Measurements from ENCODE around the gene LRRFIP1.

Gene LRRFIP1

DNA sequence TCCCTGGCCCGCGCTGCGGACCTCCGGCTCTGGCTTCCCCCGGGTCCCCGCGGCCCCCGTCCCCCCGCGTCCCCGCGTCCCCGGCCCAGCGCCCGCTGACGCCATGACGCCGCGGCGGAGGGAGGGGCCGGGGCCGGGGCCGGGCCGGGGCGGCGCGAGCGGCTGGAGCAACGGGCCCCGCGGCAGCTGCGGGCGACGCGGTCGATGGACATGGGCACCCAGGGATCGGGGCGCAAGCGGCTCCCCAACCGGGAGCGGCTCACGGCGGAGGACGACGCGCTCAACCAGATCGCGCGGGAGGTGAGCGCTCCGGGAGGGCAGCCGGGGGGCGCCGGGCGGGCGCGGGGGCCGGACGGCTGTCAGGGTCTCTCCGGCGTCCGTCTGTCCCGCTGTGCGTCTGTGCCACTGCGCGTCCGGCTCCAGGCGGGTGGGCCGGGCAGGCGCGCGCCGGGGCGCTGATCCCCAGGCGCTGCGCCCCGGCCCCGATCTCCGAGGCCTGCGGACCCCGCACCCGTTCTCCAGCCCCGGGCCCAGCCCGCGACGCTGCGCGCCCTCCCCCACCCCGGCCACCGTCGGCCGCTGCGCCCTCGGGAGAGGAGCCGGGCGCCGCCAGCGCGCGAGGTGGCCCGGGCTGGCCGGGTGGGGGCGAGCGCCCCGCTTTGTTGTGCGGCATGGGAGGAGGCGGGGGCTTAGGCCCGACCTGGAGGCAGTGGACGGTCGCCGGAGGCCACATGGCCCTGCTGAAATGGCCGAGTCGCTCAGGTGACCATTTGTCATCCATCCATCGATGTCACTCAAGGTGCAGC is at the start of gene LRRFIP1:
LRRFIP1 (plus strand) TSS at position 147 of the 806 bp plus-strand sequence; CDS start at position 205, 58 bp downstream.
- DNase-seq = peak; percentile 58

- DNase-seq = no peak
Measured at GRCh38 chr2:237577956-237578870, 49.2 kb upstream of the LRRFIP1 start.

GRCh38 chr2:237581326-237581725 is 46.1 kb upstream of the LRRFIP1 start:
- DNase-seq = no peak

DNA sequence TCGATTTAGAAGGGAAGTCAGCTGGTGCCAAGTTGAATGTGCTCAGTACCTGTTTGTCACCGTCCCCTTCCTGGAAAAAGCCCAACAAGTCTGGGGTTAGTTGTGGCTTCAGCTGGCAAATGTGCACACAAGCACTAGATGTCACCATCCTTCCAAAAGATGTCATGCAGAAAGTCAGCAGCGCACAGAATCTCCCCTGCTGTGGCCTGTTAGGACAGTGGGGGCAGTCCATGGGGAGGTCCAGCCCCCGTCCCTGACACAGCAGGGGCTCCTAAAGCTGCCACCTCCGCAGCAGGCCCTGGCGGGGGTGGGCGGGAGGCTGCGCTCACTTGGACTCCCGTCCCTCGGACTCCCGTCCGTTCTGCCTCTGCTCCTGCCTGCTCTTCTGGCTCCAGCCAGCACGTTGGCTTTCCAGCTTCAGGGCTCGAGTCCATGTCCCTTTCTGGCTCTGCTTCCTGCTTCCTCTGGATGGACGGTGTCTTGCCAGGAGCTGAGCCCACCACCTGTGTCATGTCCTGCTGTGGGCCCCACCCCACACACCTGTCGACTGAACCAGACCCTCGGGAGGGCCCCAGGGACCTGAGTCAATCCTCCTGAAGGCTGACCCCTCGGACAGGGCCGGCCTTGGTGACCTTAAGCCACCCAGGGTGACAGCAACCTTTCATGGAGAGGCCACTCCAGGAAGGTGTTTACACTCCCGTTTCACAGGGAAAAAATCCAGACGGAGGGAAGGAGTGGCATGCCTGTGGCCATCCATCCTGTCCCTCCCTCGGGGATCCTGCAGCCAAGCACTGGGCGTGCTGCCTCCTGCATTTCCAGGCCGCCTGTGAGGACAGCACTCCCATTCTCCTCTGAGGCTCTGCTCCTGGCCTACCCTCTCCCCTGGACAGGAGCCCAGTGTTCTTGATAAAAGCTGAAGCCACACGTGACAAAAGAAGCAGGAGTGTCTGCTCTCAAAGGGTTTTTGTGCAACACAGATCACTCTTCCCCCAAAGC is 45.3 kb upstream of the LRRFIP1 start:
- peak; percentile 74 for DNase-seq

DNA sequence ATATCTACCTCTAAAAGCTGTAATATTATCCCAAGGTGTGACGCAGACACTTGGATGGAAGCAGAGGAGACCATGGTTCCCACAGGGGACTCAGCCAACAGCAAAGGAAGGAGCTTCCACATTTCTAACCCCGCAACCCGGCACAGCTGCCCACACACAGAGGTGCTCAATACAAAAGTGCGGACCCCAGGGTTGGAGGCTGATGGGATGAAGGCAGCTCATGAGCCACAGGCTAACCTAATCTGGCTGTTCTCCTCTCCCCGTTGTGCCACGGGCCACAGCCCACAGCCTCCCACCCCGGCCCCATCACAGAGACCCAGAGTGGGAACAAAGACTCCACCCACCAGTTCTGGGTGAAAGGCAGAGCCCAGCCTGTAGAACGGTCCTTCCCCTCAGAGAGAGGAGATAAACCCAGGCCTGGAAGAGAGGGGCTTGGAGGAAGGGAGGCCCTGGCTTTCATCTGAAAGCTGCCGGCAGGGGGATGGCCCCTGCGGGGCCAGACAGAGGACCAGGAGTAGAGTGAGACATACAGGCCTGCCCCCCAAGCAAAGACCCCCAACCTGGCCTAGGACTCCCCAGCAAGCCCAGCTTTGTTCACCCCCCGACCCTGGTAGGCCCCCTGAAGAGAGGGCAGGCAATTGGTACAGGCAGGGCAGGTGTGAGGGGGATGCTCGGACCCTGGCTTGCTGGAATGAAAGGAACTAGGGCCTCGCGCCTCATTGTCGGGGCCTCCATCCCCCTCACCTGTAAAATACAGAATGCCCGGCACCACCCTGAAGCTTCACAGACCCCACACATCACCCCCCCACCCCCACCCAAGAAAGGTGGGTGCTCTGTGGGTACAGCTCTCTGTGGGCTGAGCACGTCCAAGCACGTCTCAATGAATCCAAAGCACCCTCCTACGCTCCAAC is 43.7 kb upstream of the LRRFIP1 start:
- DNase-seq = no peak

- DNase-seq = no peak
Measured at GRCh38 chr2:237585590-237586221, 41.7 kb upstream of the LRRFIP1 start.

- DNase-seq = no peak
Measured at GRCh38 chr2:237588044-237588696, 39.2 kb upstream of the LRRFIP1 start.

DNA sequence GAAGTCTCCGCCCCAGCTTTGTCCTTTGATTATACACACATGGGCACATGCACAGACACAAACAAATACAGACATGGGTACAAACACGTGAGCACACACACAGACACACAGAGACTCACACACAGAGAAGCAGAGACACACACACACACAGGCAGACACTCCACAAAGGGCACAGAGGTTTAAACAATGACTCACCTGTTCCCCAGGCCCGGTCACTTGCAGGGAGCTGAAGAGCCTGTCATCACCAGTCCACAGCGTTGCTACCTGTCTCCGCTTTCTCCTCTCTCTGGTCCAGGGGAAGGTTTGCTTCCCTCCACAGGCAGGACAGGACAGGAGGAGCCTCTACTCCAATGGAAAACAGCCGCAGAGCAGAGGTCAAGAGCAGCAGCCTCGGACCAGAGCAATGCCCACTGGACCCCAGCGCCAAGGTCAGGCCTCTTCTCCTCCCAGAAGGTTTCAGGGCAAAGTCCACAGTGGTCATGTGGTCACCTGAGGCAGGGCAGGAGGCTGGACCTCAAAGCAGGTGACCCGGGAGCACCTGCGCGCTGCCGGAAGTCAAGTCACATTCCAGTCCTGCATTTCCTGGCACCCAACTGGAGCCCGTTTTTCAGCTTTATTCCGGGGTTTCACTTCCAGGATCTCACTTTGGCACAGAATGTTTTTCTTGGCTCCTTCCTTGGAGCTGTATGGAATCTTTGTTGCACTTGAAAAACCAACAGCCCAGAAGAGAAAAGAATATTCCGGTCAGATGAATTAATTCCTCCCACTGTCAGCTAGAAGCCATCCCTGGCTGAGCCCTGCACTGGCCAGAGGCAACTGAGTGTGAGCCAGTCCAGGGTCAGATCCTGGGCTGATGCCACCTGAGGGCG is 36.9 kb upstream of the LRRFIP1 start, which contains the start of gene RAB17:
RAB17 (minus strand) TSS at position 463 of the 869 bp plus-strand sequence. CDS start 4,580 bp downstream, outside the sequence.
- DNase-seq = no peak

GRCh38 chr2:237591141-237591881 is 36.1 kb upstream of the LRRFIP1 start:
- DNase-seq = no peak

DNA sequence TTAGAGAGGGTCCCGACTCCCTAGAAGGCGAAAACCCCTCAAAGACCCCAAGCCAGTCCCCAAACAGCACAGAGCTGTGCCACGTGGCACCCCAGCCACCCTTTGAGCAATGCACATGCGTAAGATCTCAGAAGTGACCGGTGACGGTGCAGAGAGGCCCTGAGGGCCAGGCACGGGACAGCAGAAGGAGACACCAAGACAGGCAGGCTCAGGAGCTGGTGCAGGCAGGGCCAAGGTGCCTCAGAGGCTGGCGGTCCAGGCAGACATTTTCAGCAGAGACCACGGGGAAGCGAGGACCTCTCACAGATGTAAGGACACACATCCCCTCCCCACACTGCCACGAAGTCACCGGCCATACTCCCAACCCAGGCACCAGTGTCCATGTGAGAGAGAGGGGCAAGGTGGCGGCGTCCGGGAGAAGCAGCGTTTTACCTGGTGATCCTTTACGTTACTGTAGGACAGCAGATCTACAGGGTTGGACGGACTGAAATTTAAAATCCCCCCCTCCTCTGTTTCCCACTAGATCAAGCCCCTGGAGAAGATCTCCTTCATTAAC is 34.9 kb upstream of the LRRFIP1 start:
- no peak for DNase-seq

- no peak for DNase-seq
Measured at GRCh38 chr2:237593036-237593435, 34.4 kb upstream of the LRRFIP1 start.

GRCh38 chr2:237593596-237594320 is 33.6 kb upstream of the LRRFIP1 start:
- no peak for DNase-seq

GRCh38 chr2:237594514-237594871 is 32.9 kb upstream of the LRRFIP1 start:
- DNase-seq = peak; percentile 24

- peak; percentile 0 for DNase-seq
Measured at GRCh38 chr2:237595829-237596519, 31.4 kb upstream of the LRRFIP1 start.

DNA sequence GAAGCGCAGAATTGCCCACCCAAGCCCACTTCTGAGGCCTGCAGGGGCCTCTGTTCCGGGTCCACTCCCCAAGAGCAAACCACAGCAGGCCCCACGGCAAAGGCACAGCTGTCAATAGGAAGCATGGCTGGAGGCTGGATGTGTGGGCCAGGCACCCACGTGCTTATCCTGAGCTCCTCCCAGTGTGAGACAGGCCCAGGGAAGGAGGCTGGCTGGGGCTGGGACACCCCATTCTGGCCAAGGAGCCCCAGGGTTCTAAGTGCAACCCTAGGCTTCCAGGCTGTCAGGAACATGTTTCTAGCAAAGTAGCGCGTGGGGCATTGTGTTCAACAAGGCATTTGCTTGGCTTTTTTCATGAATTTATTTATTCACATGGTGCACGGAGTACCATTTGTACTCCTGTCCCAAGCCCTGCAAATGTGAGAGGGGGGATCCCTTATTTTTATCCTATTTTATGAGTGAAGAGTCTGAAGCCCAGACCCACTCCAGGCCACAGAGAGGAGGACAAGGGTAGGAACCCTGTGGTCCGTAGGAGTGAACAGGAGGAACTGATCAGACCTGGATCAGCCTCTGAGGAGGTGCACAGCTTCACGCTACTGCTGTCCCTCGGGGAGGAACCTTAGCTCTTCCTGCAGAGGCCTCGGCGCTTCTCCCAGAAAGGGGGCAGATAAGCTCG is 30.7 kb upstream of the LRRFIP1 start:
- DNase-seq = peak; percentile 29

Data from left hindlimb (tissue), 1 donor.